ENCODE measurements around the gene CHCHD6. TPM values are rescaled to one million over a fixed set of nuclear protein-coding genes. Genes with fewer than 3 reads are reported as not detected.
A peak's percentile ranks its signal among the peaks of the same experiment; 100 is the strongest.

The CHCHD6 gene
- total RNA-seq, 6 experiments from 2014 or later = 1.7 to 5.3 (median 4.2) TPM

DNA sequence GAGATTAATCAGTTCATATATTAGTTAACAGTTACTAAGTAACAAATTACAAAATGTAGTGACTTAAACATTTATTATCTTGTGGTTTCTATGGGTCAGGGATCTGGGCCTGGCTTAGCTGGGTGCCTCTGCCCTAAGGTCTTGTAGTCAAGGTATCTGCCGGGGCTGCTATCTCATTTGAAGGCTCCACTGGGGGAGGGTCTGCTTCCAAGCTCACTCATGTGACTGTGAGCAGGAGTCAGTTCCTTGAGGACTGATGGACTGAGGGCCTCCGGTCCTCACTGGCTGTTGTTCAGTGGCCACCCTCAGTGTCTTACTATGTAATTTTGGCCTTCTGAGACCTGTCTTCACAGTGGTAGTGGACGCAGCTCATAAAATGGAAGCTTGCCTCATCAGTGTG is 143.0 kb downstream of the CHCHD6 start:
- Histone ChIP-seq H3K27ac (no peak overlapping the region), H3K27me3 (no peaks in the 10 kb centered on the region), H3K9me3 (no peaks in the 10 kb centered on the region), H3K4me3 (no peak overlapping the region), H3K36me3 (no peaks in the 10 kb centered on the region), H3K4me1 (no peaks in the 10 kb centered on the region)
- WGBS (ENCODE audit: insufficient coverage, low coverage, low lambda C conversion rate, missing lambda C conversion rate) = 94% methylated on average over 2 of the region's 3 CpGs
- intact Hi-C loops (cut with DNase I) = no loop called here
- ATAC-seq (no peak), DNase-seq (peak in 1 of 3 donors; percentile 6)
- TF ChIP-seq, protein P1, sequence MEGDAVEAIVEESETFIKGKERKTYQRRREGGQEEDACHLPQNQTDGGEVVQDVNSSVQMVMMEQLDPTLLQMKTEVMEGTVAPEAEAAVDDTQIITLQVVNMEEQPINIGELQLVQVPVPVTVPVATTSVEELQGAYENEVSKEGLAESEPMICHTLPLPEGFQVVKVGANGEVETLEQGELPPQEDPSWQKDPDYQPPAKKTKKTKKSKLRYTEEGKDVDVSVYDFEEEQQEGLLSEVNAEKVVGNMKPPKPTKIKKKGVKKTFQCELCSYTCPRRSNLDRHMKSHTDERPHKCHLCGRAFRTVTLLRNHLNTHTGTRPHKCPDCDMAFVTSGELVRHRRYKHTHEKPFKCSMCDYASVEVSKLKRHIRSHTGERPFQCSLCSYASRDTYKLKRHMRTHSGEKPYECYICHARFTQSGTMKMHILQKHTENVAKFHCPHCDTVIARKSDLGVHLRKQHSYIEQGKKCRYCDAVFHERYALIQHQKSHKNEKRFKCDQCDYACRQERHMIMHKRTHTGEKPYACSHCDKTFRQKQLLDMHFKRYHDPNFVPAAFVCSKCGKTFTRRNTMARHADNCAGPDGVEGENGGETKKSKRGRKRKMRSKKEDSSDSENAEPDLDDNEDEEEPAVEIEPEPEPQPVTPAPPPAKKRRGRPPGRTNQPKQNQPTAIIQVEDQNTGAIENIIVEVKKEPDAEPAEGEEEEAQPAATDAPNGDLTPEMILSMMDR (IDR thresholded peaks at IDR 0.05) = no peak
- TF ChIP-seq POLR2A (IDR thresholded peaks at IDR 0.05) = no peak

GRCh38 chr3:126848991-126849390 is 145.0 kb downstream of the CHCHD6 start:
- intact Hi-C loops (cut with DNase I) = no loop called here
- DNase-seq (peak in 1 of 3 donors; percentile 21), ATAC-seq (no peak)
- no peak overlapping the region for H3K27ac ChIP-seq
- no peaks in the 10 kb centered on the region for H3K4me1 ChIP-seq
- H3K36me3 ChIP-seq = no peaks in the 10 kb centered on the region
- 100% methylated on average over 1 of the region's 6 CpGs for WGBS (ENCODE audit: insufficient coverage, low coverage, low lambda C conversion rate, missing lambda C conversion rate)
- no peaks in the 10 kb centered on the region for H3K27me3 ChIP-seq
- TF ChIP-seq POLR2A (IDR thresholded peaks at IDR 0.05) = no peak
- TF ChIP-seq, protein P1 (IDR thresholded peaks at IDR 0.05) = no peak
- H3K4me3 ChIP-seq = no peak overlapping the region
- H3K9me3 ChIP-seq = no peaks in the 10 kb centered on the region

GRCh38 chr3:126849768-126850167 is 145.7 kb downstream of the CHCHD6 start:
- intact Hi-C loops (cut with DNase I) = no loop called here
- no peaks in the 10 kb centered on the region for H3K27me3 ChIP-seq
- no peak overlapping the region for H3K4me3 ChIP-seq
- TF ChIP-seq POLR2A (IDR thresholded peaks at IDR 0.05) = no peak
- TF ChIP-seq, protein P1 (IDR thresholded peaks at IDR 0.05) = no peak
- no peaks in the 10 kb centered on the region for H3K9me3 ChIP-seq
- ATAC-seq (no peak), DNase-seq (peak in 1 of 3 donors; percentile 13)
- H3K36me3 ChIP-seq = no peaks in the 10 kb centered on the region
- WGBS (ENCODE audit: insufficient coverage, low coverage, low lambda C conversion rate, missing lambda C conversion rate) = 100% methylated on average over 2 of the region's 6 CpGs
- no peak overlapping the region for H3K27ac ChIP-seq
- H3K4me1 ChIP-seq = no peaks in the 10 kb centered on the region

GRCh38 chr3:126850370-126851085 is 146.5 kb downstream of the CHCHD6 start:
- WGBS (ENCODE audit: insufficient coverage, low coverage, low lambda C conversion rate, missing lambda C conversion rate) = 63% methylated on average over 2 of the region's 10 CpGs
- no peaks in the 10 kb centered on the region for H3K36me3 ChIP-seq
- peak in 1 of 3 donors; percentile 20 for DNase-seq
- H3K27ac ChIP-seq = no peak overlapping the region
- no peaks in the 10 kb centered on the region for H3K27me3 ChIP-seq
- no peaks in the 10 kb centered on the region for H3K9me3 ChIP-seq
- H3K4me1 ChIP-seq = no peaks in the 10 kb centered on the region
- intact Hi-C loops (cut with DNase I) = no loop called here
- no peak for ATAC-seq
- H3K4me3 ChIP-seq = no peak overlapping the region
- TF ChIP-seq POLR2A (IDR thresholded peaks at IDR 0.05) = no peak
- TF ChIP-seq, protein P1 (IDR thresholded peaks at IDR 0.05) = no peak

Data from right lobe of liver (tissue), 6 donors.